ENCODE data around the gene FGD3.

Gene FGD3

GRCh38 chr9:93076101-93076791 is 128.9 kb downstream of the FGD3 start:
- H3K9me3 ChIP-seq (ENCODE audit: insufficient read depth, low read length): no peaks in the 10 kb centered on the region
- TF ChIP-seq EZH2phosphoT487 (conservative IDR thresholded peaks at IDR 0.05; ENCODE audit: low read length): no peak
- TF ChIP-seq, protein P1, sequence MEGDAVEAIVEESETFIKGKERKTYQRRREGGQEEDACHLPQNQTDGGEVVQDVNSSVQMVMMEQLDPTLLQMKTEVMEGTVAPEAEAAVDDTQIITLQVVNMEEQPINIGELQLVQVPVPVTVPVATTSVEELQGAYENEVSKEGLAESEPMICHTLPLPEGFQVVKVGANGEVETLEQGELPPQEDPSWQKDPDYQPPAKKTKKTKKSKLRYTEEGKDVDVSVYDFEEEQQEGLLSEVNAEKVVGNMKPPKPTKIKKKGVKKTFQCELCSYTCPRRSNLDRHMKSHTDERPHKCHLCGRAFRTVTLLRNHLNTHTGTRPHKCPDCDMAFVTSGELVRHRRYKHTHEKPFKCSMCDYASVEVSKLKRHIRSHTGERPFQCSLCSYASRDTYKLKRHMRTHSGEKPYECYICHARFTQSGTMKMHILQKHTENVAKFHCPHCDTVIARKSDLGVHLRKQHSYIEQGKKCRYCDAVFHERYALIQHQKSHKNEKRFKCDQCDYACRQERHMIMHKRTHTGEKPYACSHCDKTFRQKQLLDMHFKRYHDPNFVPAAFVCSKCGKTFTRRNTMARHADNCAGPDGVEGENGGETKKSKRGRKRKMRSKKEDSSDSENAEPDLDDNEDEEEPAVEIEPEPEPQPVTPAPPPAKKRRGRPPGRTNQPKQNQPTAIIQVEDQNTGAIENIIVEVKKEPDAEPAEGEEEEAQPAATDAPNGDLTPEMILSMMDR (IDR thresholded peaks at IDR 0.05; ENCODE audit: insufficient read depth, low read length, poor library complexity, severe bottlenecking): no peak
- H3K27me3 ChIP-seq (ENCODE audit: low read length): no peaks in the 10 kb centered on the region
- H3K9me2 ChIP-seq (replicated peaks; ENCODE audit: insufficient read depth, low read length): no peaks in the 10 kb centered on the region
- no peaks in the 10 kb centered on the region for H3K79me2 ChIP-seq (ENCODE audit: insufficient read depth, low read length)
- H3K4me2 ChIP-seq (ENCODE audit: low read depth, low read length, poor library complexity, severe bottlenecking): no peak overlapping the region
- H3K36me3 ChIP-seq (ENCODE audit: low read length): no peaks in the 10 kb centered on the region
- no peak overlapping the region for H3K9ac ChIP-seq (ENCODE audit: low read length)
- no peaks in the 10 kb centered on the region for H4K20me1 ChIP-seq (ENCODE audit: low read depth, low read length)
- H3K27ac ChIP-seq (ENCODE audit: low read depth, low read length): no peak overlapping the region
- no peak overlapping the region for H2AFZ ChIP-seq (ENCODE audit: low read depth, low read length, severe bottlenecking)
- no peak overlapping the region for H3K4me3 ChIP-seq (ENCODE audit: insufficient read depth, low read length, poor library complexity, severe bottlenecking)
- no peaks in the 10 kb centered on the region for H3F3A ChIP-seq (ENCODE audit: insufficient read depth)

GRCh38 chr9:93076792-93077128 is 129.4 kb downstream of the FGD3 start:
- Histone ChIP-seq H3K9me3 (ENCODE audit: insufficient read depth, low read length) (no peaks in the 10 kb centered on the region), H2AFZ (ENCODE audit: low read depth, low read length, severe bottlenecking) (no peak overlapping the region), H3K4me2 (ENCODE audit: low read depth, low read length, poor library complexity, severe bottlenecking) (no peak overlapping the region), H3K27ac (ENCODE audit: low read depth, low read length) (no peak overlapping the region), H3K36me3 (ENCODE audit: low read length) (no peaks in the 10 kb centered on the region), H3K27me3 (ENCODE audit: low read length) (no peaks in the 10 kb centered on the region), H3F3A (ENCODE audit: insufficient read depth) (no peaks in the 10 kb centered on the region), H3K9ac (ENCODE audit: low read length) (no peak overlapping the region), H3K79me2 (ENCODE audit: insufficient read depth, low read length) (no peaks in the 10 kb centered on the region), H4K20me1 (ENCODE audit: low read depth, low read length) (no peaks in the 10 kb centered on the region), H3K9me2 (replicated peaks; ENCODE audit: insufficient read depth, low read length) (no peaks in the 10 kb centered on the region), H3K4me3 (ENCODE audit: insufficient read depth, low read length, poor library complexity, severe bottlenecking) (no peak overlapping the region)
- TF ChIP-seq, protein P1 (IDR thresholded peaks at IDR 0.05; ENCODE audit: insufficient read depth, low read length, poor library complexity, severe bottlenecking): no peak
- TF ChIP-seq EZH2phosphoT487 (conservative IDR thresholded peaks at IDR 0.05; ENCODE audit: low read length): no peak

GRCh38 chr9:93077367-93077766 is 130.0 kb downstream of the FGD3 start:
- TF ChIP-seq EZH2phosphoT487 (conservative IDR thresholded peaks at IDR 0.05; ENCODE audit: low read length): no peak
- TF ChIP-seq, protein P1 (IDR thresholded peaks at IDR 0.05; ENCODE audit: insufficient read depth, low read length, poor library complexity, severe bottlenecking): no peak
- Histone ChIP-seq H3K4me3 (ENCODE audit: insufficient read depth, low read length, poor library complexity, severe bottlenecking) (no peak overlapping the region), H3K27me3 (ENCODE audit: low read length) (no peaks in the 10 kb centered on the region), H3K36me3 (ENCODE audit: low read length) (no peaks in the 10 kb centered on the region), H3K4me2 (ENCODE audit: low read depth, low read length, poor library complexity, severe bottlenecking) (no peak overlapping the region), H3K9ac (ENCODE audit: low read length) (no peak overlapping the region), H4K20me1 (ENCODE audit: low read depth, low read length) (no peaks in the 10 kb centered on the region), H3K9me2 (replicated peaks; ENCODE audit: insufficient read depth, low read length) (no peaks in the 10 kb centered on the region), H3K9me3 (ENCODE audit: insufficient read depth, low read length) (no peaks in the 10 kb centered on the region), H2AFZ (ENCODE audit: low read depth, low read length, severe bottlenecking) (no peak overlapping the region), H3F3A (ENCODE audit: insufficient read depth) (no peaks in the 10 kb centered on the region), H3K27ac (ENCODE audit: low read depth, low read length) (no peak overlapping the region), H3K79me2 (ENCODE audit: insufficient read depth, low read length) (no peaks in the 10 kb centered on the region)

Data from SU-DHL-6 (cell line).